A673 (cell line): Measurements from ENCODE around the gene ELOVL6. TPM values are rescaled to one million over a fixed set of nuclear protein-coding genes. Genes with fewer than 3 reads are reported as not detected.

Experiments
- BruUV-seq: library from RNA; stranded (reverse); fragments of 400-500 nt; replicated peaks from 2 replicates; lab custom pipeline; 2021; lab: Mats Ljungman, UMichigan
- CTCF ChIA-PET: fragments of 300-600 bp; sonication (Branson Sonifier 250); formaldehyde crosslinking; loops from one replicate; lab custom pipeline; 2022; ENCODE audit warnings: antibody characterized with exemption; lab: Charles Lee
- POLR2A ChIA-PET: fragments of 300-600 bp; sonication (Branson Sonifier 250); formaldehyde crosslinking; loops from one replicate; lab custom pipeline; 2022; ENCODE audit warnings: antibody characterized with exemption; ENCODE audit not compliant: low non-redundant PET; lab: Charles Lee
- DNase-seq: peaks from one replicate; pipeline ENCODE4 v3.0.0-alpha.2; 2015; ENCODE audit warnings: low spot score
- H3K27ac ChIP-seq: fragments of 200-600 bp; sonication (generic); 2 replicates; pipeline ENCODE4 v1.5.1; 2016; ENCODE audit warnings: mixed run types, low read depth, mild to moderate bottlenecking, mixed read lengths, antibody characterized with exemption, low read length; ENCODE audit not compliant: poor library complexity, severe bottlenecking
- H3K27me3 ChIP-seq: fragments of 200-600 bp; sonication (generic); replicated peaks from 2 replicates; pipeline ENCODE4 v1.6.1; 2017; ENCODE audit warnings: mixed run types, low read depth, mild to moderate bottlenecking, mixed read lengths, antibody characterized with exemption, low read length; ENCODE audit not compliant: insufficient read depth, poor library complexity
- H3K36me3 ChIP-seq: fragments of 200-600 bp; sonication (generic); 2 replicates; pipeline ENCODE4 v1.6.1; 2016; ENCODE audit warnings: mixed run types, mild to moderate bottlenecking, mixed read lengths, antibody characterized with exemption, low read length; ENCODE audit not compliant: insufficient read depth, poor library complexity, severe bottlenecking
- H3K4me1 ChIP-seq: fragments of 200-600 bp; sonication (generic); 2 replicates; pipeline ENCODE4 v1.6.1; 2017; ENCODE audit warnings: mixed run types, mild to moderate bottlenecking, mixed read lengths, antibody characterized with exemption, low read length; ENCODE audit not compliant: insufficient read depth, poor library complexity, severe bottlenecking
- H3K4me3 ChIP-seq: fragments of 200-600 bp; sonication (generic); 2 replicates; pipeline ENCODE4 v1.5.1; 2016; ENCODE audit warnings: low read depth, mixed run types, mild to moderate bottlenecking, mixed read lengths, low read length; ENCODE audit not compliant: poor library complexity, severe bottlenecking
- H3K9me3 ChIP-seq: fragments of 200-600 bp; sonication (generic); 2 replicates; pipeline ENCODE4 v1.6.1; 2016; ENCODE audit warnings: mixed run types, low read depth, mild to moderate bottlenecking, mixed read lengths, antibody characterized with exemption, low read length; ENCODE audit not compliant: poor library complexity, severe bottlenecking
- EZH2 ChIP-seq: fragments of 200-600 bp; sonication (generic); IDR thresholded peaks from 2 replicates; pipeline ENCODE4 v1.6.1; 2017; ENCODE audit warnings: borderline replicate concordance, low read depth, mild to moderate bottlenecking, mixed read lengths, antibody characterized with exemption, low read length; ENCODE audit not compliant: poor library complexity, severe bottlenecking
- intact Hi-C: fragments of 100-400 bp; cut with micrococcal nuclease; formaldehyde crosslinking; loops from one replicate; pipeline ENCODE4 v1.10.0; 2022; ENCODE audit not compliant: unreplicated experiment
- total RNA-seq: library from RNA; stranded (reverse); gene quantifications from 2 replicates; pipeline ENCODE4 v1.2.3, GENCODE V29; 2021
- TF ChIP-seq, protein P1 (sequence below): fragments of 300-800, 200-600 bp; sonication (generic); conservative IDR thresholded peaks from 2 replicates; pipeline ENCODE4 v1.5.1; 2017; ENCODE audit warnings: low read depth, mild to moderate bottlenecking, antibody characterized with exemption, low read length, moderate library complexity, mixed read lengths

ELOVL6 gene
- total RNA-seq, 1 experiment from 2014 or later, result 50.0 TPM

DNA sequence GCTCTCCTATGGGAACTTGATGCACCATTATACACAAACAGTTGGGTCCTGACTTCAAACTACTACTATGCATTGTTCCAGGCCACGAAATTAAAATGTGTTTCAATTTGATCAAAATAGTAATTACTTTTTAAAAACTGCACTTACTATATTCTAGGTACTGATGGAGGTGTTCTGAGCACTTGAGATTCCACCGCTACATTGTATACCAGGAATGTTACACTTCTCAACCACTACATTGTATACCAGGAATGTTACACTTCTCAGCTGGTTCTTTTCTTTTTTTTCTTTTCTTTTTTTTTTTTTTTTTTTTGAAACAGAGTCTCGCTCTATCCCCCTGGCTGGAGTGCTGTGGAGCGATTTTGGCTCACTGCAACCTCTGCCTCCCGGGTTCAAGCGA, 77.9 kb downstream of the ELOVL6 start:
- no TSS peak for BruUV-seq
- no peak overlapping the region for H3K27ac ChIP-seq
- no peak overlapping the region for H3K4me3 ChIP-seq
- no peak for TF ChIP-seq EZH2
- TF ChIP-seq, protein P1, sequence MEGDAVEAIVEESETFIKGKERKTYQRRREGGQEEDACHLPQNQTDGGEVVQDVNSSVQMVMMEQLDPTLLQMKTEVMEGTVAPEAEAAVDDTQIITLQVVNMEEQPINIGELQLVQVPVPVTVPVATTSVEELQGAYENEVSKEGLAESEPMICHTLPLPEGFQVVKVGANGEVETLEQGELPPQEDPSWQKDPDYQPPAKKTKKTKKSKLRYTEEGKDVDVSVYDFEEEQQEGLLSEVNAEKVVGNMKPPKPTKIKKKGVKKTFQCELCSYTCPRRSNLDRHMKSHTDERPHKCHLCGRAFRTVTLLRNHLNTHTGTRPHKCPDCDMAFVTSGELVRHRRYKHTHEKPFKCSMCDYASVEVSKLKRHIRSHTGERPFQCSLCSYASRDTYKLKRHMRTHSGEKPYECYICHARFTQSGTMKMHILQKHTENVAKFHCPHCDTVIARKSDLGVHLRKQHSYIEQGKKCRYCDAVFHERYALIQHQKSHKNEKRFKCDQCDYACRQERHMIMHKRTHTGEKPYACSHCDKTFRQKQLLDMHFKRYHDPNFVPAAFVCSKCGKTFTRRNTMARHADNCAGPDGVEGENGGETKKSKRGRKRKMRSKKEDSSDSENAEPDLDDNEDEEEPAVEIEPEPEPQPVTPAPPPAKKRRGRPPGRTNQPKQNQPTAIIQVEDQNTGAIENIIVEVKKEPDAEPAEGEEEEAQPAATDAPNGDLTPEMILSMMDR, result no peak
- H3K4me1 ChIP-seq, result peaks cover 5% of the 10 kb centered on the region
- DNase-seq, result no peak
- no peaks in the 10 kb centered on the region for H3K27me3 ChIP-seq
- no peaks in the 10 kb centered on the region for H3K36me3 ChIP-seq
- no peaks in the 10 kb centered on the region for H3K9me3 ChIP-seq
- intact Hi-C loops, result no loop called here
- ChIA-PET CTCF (no interaction called here), POLR2A (interaction anchor here (0.6 kb wide), 1 partner anchor 85 kb away, joined by 3 read pairs; no protein-coding TSS in a partner anchor)

DNA sequence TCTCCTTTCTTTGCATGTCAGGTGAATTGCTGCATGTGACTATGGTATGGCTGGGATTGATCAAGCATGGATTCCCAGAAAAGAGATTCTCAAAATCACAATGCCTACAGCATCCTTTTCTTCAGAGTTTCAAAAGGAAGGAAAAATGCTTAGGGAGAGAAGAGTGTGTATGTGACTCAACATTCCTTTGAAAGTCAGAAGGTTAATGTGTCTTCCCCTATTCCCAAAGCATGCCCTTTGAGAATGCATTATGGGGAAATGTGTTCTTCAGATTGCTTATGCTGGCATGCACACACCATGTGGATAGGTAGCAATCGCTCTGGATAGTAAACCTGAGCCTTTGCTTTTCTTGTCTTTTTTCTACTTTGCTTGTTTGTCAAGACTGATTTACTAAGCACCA, 78.5 kb downstream of the ELOVL6 start:
- ChIA-PET CTCF (no interaction called here), POLR2A (interaction anchor here (0.6 kb wide), 1 partner anchor 85 kb away, joined by 3 read pairs; no protein-coding TSS in a partner anchor)
- Histone ChIP-seq H3K4me3 (no peak overlapping the region), H3K27ac (no peak overlapping the region), H3K27me3 (no peaks in the 10 kb centered on the region), H3K9me3 (no peaks in the 10 kb centered on the region), H3K4me1 (peaks cover 5% of the 10 kb centered on the region), H3K36me3 (no peaks in the 10 kb centered on the region)
- no peak for DNase-seq
- TF ChIP-seq, protein P1, result no peak
- TF ChIP-seq EZH2, result no peak
- no TSS peak for BruUV-seq
- intact Hi-C loops, result no loop called here

DNA sequence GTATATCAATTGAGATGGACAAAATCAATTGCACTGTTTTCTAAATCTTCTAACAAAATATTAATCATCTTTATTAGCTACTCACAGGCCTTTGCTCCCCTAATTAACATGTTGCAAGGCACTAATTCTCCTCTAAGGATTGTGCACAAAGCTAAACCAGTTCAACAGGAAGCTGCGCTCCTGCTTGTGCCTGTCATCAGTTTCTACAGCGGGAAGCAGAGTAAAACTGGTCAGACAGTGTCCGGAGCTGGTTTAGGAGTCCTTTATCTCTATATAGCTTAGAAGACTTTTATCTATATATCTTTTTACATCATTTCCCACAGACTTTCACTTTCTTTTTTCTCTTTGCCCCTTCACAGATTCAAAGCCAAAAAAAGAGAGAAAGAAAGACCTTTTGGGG, 79.1 kb downstream of the ELOVL6 start:
- POLR2A ChIA-PET, result no interaction called here
- no peak for DNase-seq
- Histone ChIP-seq H3K27ac (no peak overlapping the region), H3K27me3 (no peaks in the 10 kb centered on the region), H3K4me1 (no peaks in the 10 kb centered on the region), H3K36me3 (no peaks in the 10 kb centered on the region), H3K4me3 (no peak overlapping the region), H3K9me3 (no peaks in the 10 kb centered on the region)
- intact Hi-C loops, result no loop called here
- no peak for TF ChIP-seq EZH2
- TF ChIP-seq, protein P1, result no peak
- CTCF ChIA-PET, result no interaction called here
- no TSS peak for BruUV-seq
